Right lobe of liver (tissue), 6 donors: Measurements from ENCODE around the gene THPO. TPM values are rescaled to one million over a fixed set of nuclear protein-coding genes. Genes with fewer than 3 reads are reported as not detected.

ENCODE experiments used
- ATAC-seq, 4 donors: fragments of 200-7000 bp; cut with Tn5 transposase; one replicate each; pipeline ENCODE4 v1.9.1; 2020; ENCODE audit warnings: mild to moderate bottlenecking in 4 of 4, moderate library complexity in 4 of 4
- DNase-seq, 3 donors: peaks; one replicate each; pipeline ENCODE4 v3.0.0-alpha.2; 2020
- H3K27ac ChIP-seq, 3 donors: fragments of 200-600 bp; one replicate each; pipeline ENCODE4 v1.8.0; 2022
- H3K27me3 ChIP-seq, 2 donors: fragments of 200-600 bp; one replicate each; pipeline ENCODE4 v1.8.0; 2022
- H3K36me3 ChIP-seq, 4 donors: fragments of 200-600 bp; sonication (generic) in 1 of 4; one replicate each; pipeline versions ENCODE4 v1.5.1 to v1.8.0; 2017 to 2022; ENCODE audit warnings: control low read depth in 1 of 4
- H3K4me1 ChIP-seq, 4 donors: fragments of 200-600 bp; sonication (generic) in 1 of 4; one replicate each; pipeline versions ENCODE4 v1.5.1 to v1.8.0; 2017 to 2022; ENCODE audit warnings: control low read depth in 1 of 4
- H3K4me3 ChIP-seq, 3 donors: fragments of 200-600 bp; one replicate each; pipeline ENCODE4 v1.8.0; 2022
- H3K9me3 ChIP-seq, 4 donors: fragments of 200-600 bp; sonication (generic) in 1 of 4; one replicate each; pipeline versions ENCODE4 v1.5.1 to v1.8.0; 2017 to 2022; ENCODE audit warnings: control low read depth in 1 of 4
- POLR2A ChIP-seq: fragments of 450-650 bp; IDR thresholded peaks from one replicate; pipeline ENCODE4 v1.6.1; 2017; ENCODE audit warnings: antibody characterized with exemption, mild to moderate bottlenecking
- WGBS: methylation state at CpG from one replicate; pipeline ENCODE4 v1.1.6; 2018; ENCODE audit warnings: low coverage, low lambda C conversion rate; ENCODE audit not compliant: insufficient coverage; ENCODE audit errors: missing lambda C conversion rate; 5-methylcytosine and 5-hydroxymethylcytosine counted together
- intact Hi-C, 2 donors: fragments of 100-400 bp; cut with DNase I; formaldehyde crosslinking; loops; one replicate each; pipeline versions ENCODE4 v1.11.2 to v1.14.1; 2022
- small RNA-seq, 2 experiments: library from RNA; depleted of rRNA; stranded (forward); fragments of <200 nt; gene quantifications; one replicate each; pipeline ENCODE3, GENCODE V24; 2016
- total RNA-seq, 6 experiments: library from RNA; depleted of rRNA in 2 of 6; stranded (reverse); fragments of >200 nt in 2 of 6; fragmentation: NEBNext Ultra II Directional in 3 of 6; extraction: Animal tissue kit (Norgen Biotek cat#: 25700) in 3 of 6; gene quantifications; one replicate each; pipeline versions ENCODE4 v1.1.0 to v1.2.4, GENCODE V29; 2016 to 2023
- TF ChIP-seq, protein P1 (sequence below), 4 donors: fragments of 200-600 bp in 3 of 4; fragments of 450-650 bp in 1 of 4; IDR thresholded peaks; one replicate each; pipeline versions ENCODE4 v1.5.1 to v1.8.0; 2016 to 2022; ENCODE audit warnings: antibody characterized with exemption in 4 of 4, mild to moderate bottlenecking in 2 of 4
- donor health status: DM: no; HTN: yes; CAD: no.
- donor health status: DM: no; HTN: no; CAD: no.
- donor health status: DM: no; HTN: no; CAD: no.
- donor health status: DM: no; HTN: yes; CAD: no.
- donor health status: DM: no; HTN: yes; CAD: no.

THPO gene
- total RNA-seq, 6 experiments from 2014 or later: 8.2 to 12.1 (median 10.5) TPM

DNA sequence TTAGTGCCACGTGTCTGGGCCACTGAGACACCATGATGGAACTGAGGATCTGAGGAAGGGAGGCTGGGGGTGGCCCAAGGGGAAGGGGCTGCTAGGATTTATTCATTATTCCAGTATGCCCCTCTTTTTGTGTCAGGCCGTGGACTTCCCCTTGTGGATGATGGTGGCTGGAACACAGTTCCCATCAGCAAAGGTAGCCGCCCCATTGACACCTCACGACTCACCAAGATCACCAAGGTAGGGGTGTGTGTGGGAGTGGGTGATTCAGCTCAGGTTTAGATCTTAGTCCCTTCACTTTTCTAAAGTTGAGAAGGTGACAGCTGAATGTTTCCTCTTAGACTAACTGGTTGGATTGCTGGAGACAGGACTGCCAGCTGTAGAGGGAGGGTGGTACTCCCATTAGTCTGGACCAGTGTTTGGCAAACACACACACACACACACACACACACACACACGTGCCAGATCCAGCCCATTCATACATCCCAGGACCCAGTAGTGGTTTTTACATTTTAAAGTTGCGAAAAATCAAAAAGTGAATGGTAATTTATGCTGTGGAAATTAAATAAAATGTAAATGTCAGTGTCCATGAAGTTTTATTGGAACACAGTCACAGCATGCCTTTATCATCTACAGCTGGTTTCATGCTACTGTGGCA, 52.2 kb downstream of the THPO start:
- no peak for DNase-seq
- H3K27ac ChIP-seq: no peak overlapping the region
- 69% methylated on average over 4 of the region's 6 CpGs for WGBS
- no peaks in the 10 kb centered on the region for H3K9me3 ChIP-seq
- no peak for TF ChIP-seq POLR2A
- TF ChIP-seq, protein P1, sequence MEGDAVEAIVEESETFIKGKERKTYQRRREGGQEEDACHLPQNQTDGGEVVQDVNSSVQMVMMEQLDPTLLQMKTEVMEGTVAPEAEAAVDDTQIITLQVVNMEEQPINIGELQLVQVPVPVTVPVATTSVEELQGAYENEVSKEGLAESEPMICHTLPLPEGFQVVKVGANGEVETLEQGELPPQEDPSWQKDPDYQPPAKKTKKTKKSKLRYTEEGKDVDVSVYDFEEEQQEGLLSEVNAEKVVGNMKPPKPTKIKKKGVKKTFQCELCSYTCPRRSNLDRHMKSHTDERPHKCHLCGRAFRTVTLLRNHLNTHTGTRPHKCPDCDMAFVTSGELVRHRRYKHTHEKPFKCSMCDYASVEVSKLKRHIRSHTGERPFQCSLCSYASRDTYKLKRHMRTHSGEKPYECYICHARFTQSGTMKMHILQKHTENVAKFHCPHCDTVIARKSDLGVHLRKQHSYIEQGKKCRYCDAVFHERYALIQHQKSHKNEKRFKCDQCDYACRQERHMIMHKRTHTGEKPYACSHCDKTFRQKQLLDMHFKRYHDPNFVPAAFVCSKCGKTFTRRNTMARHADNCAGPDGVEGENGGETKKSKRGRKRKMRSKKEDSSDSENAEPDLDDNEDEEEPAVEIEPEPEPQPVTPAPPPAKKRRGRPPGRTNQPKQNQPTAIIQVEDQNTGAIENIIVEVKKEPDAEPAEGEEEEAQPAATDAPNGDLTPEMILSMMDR (IDR thresholded peaks at IDR 0.05): no peak
- peaks cover 63 to 100% (median 87%) of the 10 kb centered on the region in 4 donors for H3K36me3 ChIP-seq
- H3K27me3 ChIP-seq: no peaks in the 10 kb centered on the region
- intact Hi-C loops: no loop called here
- no peak for ATAC-seq
- peaks cover 0 to 24% (median 8%) of the 10 kb centered on the region in 4 donors for H3K4me1 ChIP-seq
- H3K4me3 ChIP-seq: no peak overlapping the region

DNA sequence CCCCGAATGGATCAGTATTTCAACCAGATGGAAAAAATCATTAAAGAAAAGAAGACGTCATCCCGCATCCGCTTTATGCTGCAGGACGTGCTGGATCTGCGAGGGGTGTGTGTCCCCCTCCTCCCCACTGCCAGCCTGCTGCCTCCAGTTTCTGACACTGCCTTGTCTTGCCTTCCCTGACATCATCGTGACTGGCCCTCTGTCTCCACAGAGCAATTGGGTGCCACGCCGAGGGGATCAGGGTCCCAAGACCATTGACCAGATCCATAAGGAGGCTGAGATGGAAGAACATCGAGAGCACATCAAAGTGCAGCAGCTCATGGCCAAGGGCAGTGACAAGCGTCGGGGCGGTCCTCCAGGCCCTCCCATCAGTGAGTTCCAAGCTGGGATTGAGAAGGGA, 52.7 kb downstream of the THPO start:
- intact Hi-C loops: no loop called here
- 86% methylated on average over 5 of the region's 13 CpGs for WGBS
- ATAC-seq (no peak), DNase-seq (no peak)
- H3K36me3 ChIP-seq: peaks cover 63 to 100% (median 88%) of the 10 kb centered on the region in 4 donors
- peaks cover 0 to 30% (median 12%) of the 10 kb centered on the region in 4 donors for H3K4me1 ChIP-seq
- no peaks in the 10 kb centered on the region for H3K27me3 ChIP-seq
- TF ChIP-seq, protein P1 (IDR thresholded peaks at IDR 0.05): no peak
- TF ChIP-seq POLR2A: no peak
- H3K27ac ChIP-seq: no peak overlapping the region
- H3K9me3 ChIP-seq: no peaks in the 10 kb centered on the region
- no peak overlapping the region for H3K4me3 ChIP-seq

DNA sequence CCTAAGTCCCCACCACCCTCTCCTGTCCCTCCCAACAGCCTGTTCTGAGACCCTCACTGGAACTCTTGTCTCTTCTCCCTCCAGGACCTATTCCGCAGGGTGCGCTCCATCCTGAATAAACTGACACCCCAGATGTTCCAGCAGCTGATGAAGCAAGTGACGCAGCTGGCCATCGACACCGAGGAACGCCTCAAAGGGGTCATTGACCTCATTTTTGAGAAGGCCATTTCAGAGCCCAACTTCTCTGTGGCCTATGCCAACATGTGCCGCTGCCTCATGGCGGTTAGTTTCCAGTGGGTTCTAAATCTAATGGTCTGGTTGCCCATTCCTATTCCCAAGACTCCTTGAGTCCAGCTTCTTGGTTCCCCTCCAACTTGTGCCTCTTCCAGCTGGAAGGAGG, 54.3 kb downstream of the THPO start:
- Histone ChIP-seq H3K9me3 (no peaks in the 10 kb centered on the region), H3K4me1 (peaks cover 0 to 41% (median 19%) of the 10 kb centered on the region in 4 donors), H3K27ac (peak overlapping the region in 1 of 3 donors; percentile 69), H3K4me3 (no peak overlapping the region), H3K36me3 (peaks cover 52 to 86% (median 75%) of the 10 kb centered on the region in 4 donors), H3K27me3 (no peaks in the 10 kb centered on the region)
- TF ChIP-seq, protein P1 (IDR thresholded peaks at IDR 0.05): no peak
- no peak for TF ChIP-seq POLR2A
- 55% methylated on average over 7 of the region's 8 CpGs for WGBS
- ATAC-seq (peak in 1 of 4 donors; percentile 1), DNase-seq (no peak)
- intact Hi-C loops: no loop called here

DNA sequence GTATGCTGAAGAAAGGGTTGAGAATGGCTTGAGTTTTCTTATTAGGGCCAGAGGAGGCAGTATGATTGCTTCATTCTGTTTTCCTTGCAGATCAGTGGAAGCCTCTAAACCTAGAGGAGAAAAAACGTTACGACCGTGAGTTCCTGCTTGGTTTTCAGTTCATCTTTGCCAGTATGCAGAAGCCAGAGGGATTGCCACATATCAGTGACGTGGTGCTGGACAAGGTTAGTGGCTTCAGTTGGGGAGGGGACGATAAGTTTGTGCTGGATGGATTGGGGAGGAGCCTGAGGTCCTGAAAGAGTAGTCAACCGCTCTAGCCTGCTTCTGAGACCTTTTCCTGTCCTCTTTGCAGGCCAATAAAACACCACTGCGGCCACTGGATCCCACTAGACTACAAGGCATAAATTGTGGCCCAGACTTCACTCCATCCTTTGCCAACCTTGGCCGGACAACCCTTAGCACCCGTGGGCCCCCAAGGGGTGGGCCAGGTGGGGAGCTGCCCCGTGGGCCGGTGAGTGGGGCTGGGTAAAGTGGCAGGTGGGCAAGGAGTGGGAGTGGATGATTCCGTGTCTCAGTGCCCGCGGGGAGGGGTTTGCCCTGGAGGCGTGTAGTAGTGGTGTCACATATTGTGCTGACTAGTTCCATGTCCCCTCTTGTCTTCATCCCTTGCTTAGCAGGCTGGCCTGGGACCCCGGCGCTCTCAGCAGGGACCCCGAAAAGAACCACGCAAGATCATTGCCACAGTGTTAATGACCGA, 55.1 kb downstream of the THPO start:
- no peak for TF ChIP-seq POLR2A
- TF ChIP-seq, protein P1 (IDR thresholded peaks at IDR 0.05): peak in 1 of 4 donors; percentile 6
- peak; percentile 65 to 87 (median 71) for DNase-seq
- Histone ChIP-seq H3K4me3 (no peak overlapping the region), H3K27ac (peak overlapping the region in 2 of 3 donors; percentile 8 to 83), H3K36me3 (peaks cover 47 to 85% (median 71%) of the 10 kb centered on the region in 4 donors), H3K27me3 (no peaks in the 10 kb centered on the region), H3K9me3 (no peaks in the 10 kb centered on the region), H3K4me1 (peaks cover 2 to 49% (median 19%) of the 10 kb centered on the region in 4 donors)
- WGBS: 56% methylated on average over 13 of the region's 20 CpGs
- peak; percentile 11 to 73 (median 36) for ATAC-seq
- intact Hi-C loops: no loop called here

Small RNA genes lying within 50 kb of the gene (small RNA-seq; reads per million reads assigned to genes)
- 2,659 to 3,129 reads per million in 2 experiments for gene SNORD66

Other genes starting within 250 kb of the THPO start
- 10 to 100 TPM; 16.7 to 25.6 (median 20.5) TPM for gene EIF2B5, start 242.8 kb downstream of the THPO start, total RNA-seq
- 10 to 100 TPM; 18.9 to 28.1 (median 21.8) TPM for gene DVL3, start 222.8 kb downstream of the THPO start, total RNA-seq
- 100 to 1,000 TPM in 4 of 6 experiments, 10 to 100 TPM in 2; 87.4 to 119 (median 105) TPM for gene AP2M1, start 203.4 kb downstream of the THPO start, total RNA-seq
- 10 to 100 TPM; 33.7 to 40.6 (median 38.5) TPM for gene ABCF3, start 192.0 kb downstream of the THPO start, total RNA-seq
- under 1 TPM in 3 of 6 experiments, not detected in 3; 0.21 to 0.59 (median 0.25) TPM for gene VWA5B2, start 148.6 kb downstream of the THPO start, total RNA-seq
- gene ALG3, start 129.2 kb downstream of the THPO start, total RNA-seq: 100 to 1,000 TPM in 2 of 6 experiments, 10 to 100 TPM in 4; 29.3 to 130 (median 35.5) TPM
- gene EEF1AKMT4, start 128.5 kb downstream of the THPO start, total RNA-seq: 10 to 100 TPM in 2 of 6 experiments, 1 to 10 TPM in 4; 4.9 to 19.4 (median 7.1) TPM
- gene CAMK2N2, start 116.7 kb downstream of the THPO start, total RNA-seq: under 1 TPM in 3 of 6 experiments, not detected in 3; 0.21 to 0.42 (median 0.24) TPM
- not detected for gene ECE2, start 102.2 kb downstream of the THPO start, total RNA-seq
- gene PSMD2, start 79.0 kb downstream of the THPO start, total RNA-seq: 100 to 1,000 TPM in 3 of 6 experiments, 10 to 100 TPM in 3; 85.5 to 153 (median 103) TPM
- gene EIF4G1, start 63.6 kb downstream of the THPO start, total RNA-seq: 100 to 1,000 TPM; 262 to 368 (median 291) TPM
- 1 to 10 TPM; 2.4 to 6.5 (median 3.1) TPM for gene FAM131A, start 40.6 kb downstream of the THPO start, total RNA-seq
- gene CLCN2, start 16.6 kb downstream of the THPO start, total RNA-seq: 1 to 10 TPM; 1.8 to 2.9 (median 2.5) TPM
- gene POLR2H, start 16.5 kb downstream of the THPO start, total RNA-seq: 10 to 100 TPM; 27.4 to 65.7 (median 35.3) TPM
- 10 to 100 TPM; 19.5 to 97.2 (median 64.8) TPM for gene CHRD, start 1.8 kb upstream of the THPO start, total RNA-seq
- under 1 TPM; 0.12 to 0.71 (median 0.37) TPM for gene EPHB3, start 183.6 kb upstream of the THPO start, total RNA-seq